NCI-H128 (cell line): Measurements from ENCODE around the gene RIOK2.
"Not testable (repeated sequence)": the region's sequence is repeated elsewhere in the genome, so short reads cannot be mapped to it uniquely, and the experiment has no call there.

Experiments used
- DNase-seq: peaks from one replicate; lab custom pipeline; 2025; ENCODE audit not compliant: unreplicated experiment; lab: John Stamatoyannopoulos, UW

The RIOK2 gene

GRCh38 chr5:97171703-97172102 is 11.3 kb downstream of the RIOK2 start:
- DNase-seq: no peak

GRCh38 chr5:97167435-97167834 is 15.6 kb downstream of the RIOK2 start:
- no peak for DNase-seq

- DNase-seq: no peak
Observed at GRCh38 chr5:97165726-97166125, 17.3 kb downstream of the RIOK2 start.

- DNase-seq: no peak
Observed at GRCh38 chr5:97164846-97165245, 18.2 kb downstream of the RIOK2 start.

GRCh38 chr5:97163790-97164285 is 19.2 kb downstream of the RIOK2 start:
- DNase-seq: no peak

- no peak for DNase-seq
Observed at GRCh38 chr5:97163360-97163764, 19.7 kb downstream of the RIOK2 start.

GRCh38 chr5:97162045-97162444 is 21.0 kb downstream of the RIOK2 start:
- DNase-seq: peak; percentile 17

- DNase-seq: no peak
Observed at GRCh38 chr5:97157689-97158088, 25.4 kb downstream of the RIOK2 start.

- no peak for DNase-seq
Observed at GRCh38 chr5:97151370-97151769, 31.7 kb downstream of the RIOK2 start.

- DNase-seq: no peak
Observed at GRCh38 chr5:97150401-97150800, 32.6 kb downstream of the RIOK2 start.

- no peak for DNase-seq
Observed at GRCh38 chr5:97149709-97150108, 33.3 kb downstream of the RIOK2 start.

- DNase-seq: no peak
Observed at GRCh38 chr5:97148288-97148687, 34.8 kb downstream of the RIOK2 start.

- no peak for DNase-seq
Observed at GRCh38 chr5:97143704-97144103, 39.3 kb downstream of the RIOK2 start.

- peak; percentile 22 for DNase-seq
Observed at GRCh38 chr5:97142521-97143254, 40.4 kb downstream of the RIOK2 start, which contains the start of gene LIX1. LIX1 (minus strand) TSS chr5:97142611; CDS start chr5:97142576, 35 bp downstream.

GRCh38 chr5:97141539-97141938 is 41.5 kb downstream of the RIOK2 start:
- no peak for DNase-seq

GRCh38 chr5:97141031-97141430 is 42.0 kb downstream of the RIOK2 start:
- DNase-seq: no peak

- DNase-seq: not testable (repeated sequence)
Observed at GRCh38 chr5:97140250-97140649, 42.8 kb downstream of the RIOK2 start.

GRCh38 chr5:97136475-97136874 is 46.6 kb downstream of the RIOK2 start:
- DNase-seq: no peak

GRCh38 chr5:97135868-97136267 is 47.2 kb downstream of the RIOK2 start:
- DNase-seq: no peak

GRCh38 chr5:97134634-97135033 is 48.4 kb downstream of the RIOK2 start:
- DNase-seq: no peak

- DNase-seq: no peak
Observed at GRCh38 chr5:97133101-97133500, 49.9 kb downstream of the RIOK2 start.

- DNase-seq: no peak
Observed at GRCh38 chr5:97131921-97132320, 51.1 kb downstream of the RIOK2 start.

GRCh38 chr5:97131139-97131710 is 51.8 kb downstream of the RIOK2 start:
- no peak for DNase-seq
